ENCODE data around the gene EIF6.

Gene EIF6

DNA sequence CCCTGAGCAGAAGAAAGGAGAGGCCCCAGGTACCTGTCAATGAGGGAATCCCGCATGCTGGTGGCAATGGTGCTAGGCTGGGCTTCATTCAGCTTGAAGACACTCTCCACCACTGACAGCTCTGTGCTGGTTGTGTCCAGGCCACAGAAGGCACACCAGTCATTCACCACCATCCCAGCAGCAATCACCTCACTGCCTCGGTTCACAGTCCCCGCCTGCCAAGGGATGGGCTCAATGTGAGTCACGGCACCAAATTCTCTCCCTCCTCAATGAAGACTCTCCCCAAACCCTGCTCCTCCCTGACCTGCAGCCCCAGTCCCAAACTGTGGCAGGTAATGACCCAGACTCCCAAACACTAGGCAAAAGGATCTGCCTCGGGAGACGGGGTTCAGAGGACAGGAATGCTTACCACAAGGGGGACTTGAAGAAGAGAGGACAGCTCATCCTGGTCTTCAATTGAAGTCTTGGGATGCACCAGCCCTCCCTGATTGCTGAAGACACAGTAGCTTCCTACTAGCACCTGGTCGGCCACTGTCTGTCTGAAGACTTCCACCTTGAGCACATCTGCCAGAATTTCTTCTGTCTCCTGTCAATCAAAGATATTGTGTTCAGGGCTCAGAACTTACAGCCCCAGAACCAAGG, 4.9 kb downstream of the EIF6 start:
- H3K27ac ChIP-seq = no peak overlapping the region
- DNase-seq = no peak
- in situ Hi-C loops (cut with HindIII; ENCODE audit: low pct_ligation_motif_present, low sequenced_read_pairs) = no loop called here
- TF ChIP-seq CTCF (IDR thresholded peaks at IDR 0.05; ENCODE audit: low read depth, low read length, missing control alignments) = no peak
- no peak overlapping the region for H3K4me3 ChIP-seq (ENCODE audit: low read depth, low read length)
- H3K36me3 ChIP-seq (replicated peaks) = peaks cover 46% of the 10 kb centered on the region
- no peaks in the 10 kb centered on the region for H3K27me3 ChIP-seq (replicated peaks)

GRCh38 chr20:35279040-35279439, 5.5 kb downstream of the EIF6 start:
- no peak for TF ChIP-seq CTCF (IDR thresholded peaks at IDR 0.05; ENCODE audit: low read depth, low read length, missing control alignments)
- Histone ChIP-seq H3K36me3 (replicated peaks) (peaks cover 46% of the 10 kb centered on the region), H3K27me3 (replicated peaks) (no peaks in the 10 kb centered on the region), H3K4me3 (ENCODE audit: low read depth, low read length) (no peak overlapping the region), H3K27ac (no peak overlapping the region)
- in situ Hi-C loops (cut with HindIII; ENCODE audit: low pct_ligation_motif_present, low sequenced_read_pairs) = no loop called here
- DNase-seq = no peak

DNA sequence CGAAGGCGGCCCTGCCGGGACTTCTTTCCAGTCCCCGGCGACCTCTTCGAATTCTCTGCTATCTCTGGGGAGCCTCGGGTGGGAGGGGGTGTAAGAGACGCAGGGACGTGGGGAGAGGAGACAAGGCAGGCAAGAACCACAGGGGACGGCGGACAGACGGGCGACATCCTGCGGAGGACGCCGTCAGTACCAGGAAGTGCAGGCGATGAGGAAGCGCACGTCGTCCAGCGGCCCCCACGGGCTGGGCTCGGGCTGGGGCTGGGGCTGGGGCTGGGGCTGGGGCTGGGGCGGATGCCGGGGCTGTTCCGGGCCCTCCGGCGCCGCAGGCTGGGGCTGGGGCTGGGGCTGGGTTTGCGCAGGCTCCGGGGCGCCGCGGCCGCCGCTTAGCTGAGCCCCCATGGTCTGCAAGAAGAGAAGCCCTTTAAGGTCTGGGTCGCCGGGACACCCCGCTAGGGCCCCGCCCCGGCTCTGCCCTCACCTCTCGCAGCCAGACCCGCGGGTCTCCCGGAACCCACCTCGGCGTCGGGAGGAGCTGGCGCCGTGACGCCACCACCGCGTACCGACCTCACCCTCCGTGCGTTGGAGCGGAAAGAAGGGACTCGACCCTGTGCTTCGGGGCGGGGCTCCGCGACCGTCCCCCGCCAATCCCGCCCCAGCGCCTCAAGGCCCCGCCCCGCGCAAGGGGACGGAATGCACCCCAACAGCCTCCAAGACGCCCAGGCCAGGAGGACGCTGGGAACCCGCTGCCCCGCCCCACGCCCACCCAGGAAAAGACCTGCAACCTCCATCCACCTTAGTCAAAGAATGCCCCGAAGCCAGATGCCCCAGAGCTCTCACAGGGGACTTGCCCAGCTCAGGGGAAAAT, 6.8 kb downstream of the EIF6 start, which contains the start of gene MMP24OS:
TSS of gene MMP24OS (minus strand) at position 592 of the 865 bp plus-strand sequence. CDS start at position 399, 193 bp downstream.
- peak; percentile 75 for DNase-seq
- in situ Hi-C loops (cut with HindIII; ENCODE audit: low pct_ligation_motif_present, low sequenced_read_pairs) = no loop called here
- H3K27ac ChIP-seq = peak within 1 kb of the TSS; percentile 89
- peak within 1 kb of the TSS; percentile 77 for H3K4me3 ChIP-seq (ENCODE audit: low read depth, low read length)
- H3K27me3 ChIP-seq (replicated peaks) = no peaks in the 10 kb centered on the region
- H3K36me3 ChIP-seq (replicated peaks) = peaks cover 44% of the 10 kb centered on the region
- TF ChIP-seq CTCF (IDR thresholded peaks at IDR 0.05; ENCODE audit: low read depth, low read length, missing control alignments) = peak; percentile 41

- no peak for DNase-seq
- Histone ChIP-seq H3K27ac (peak overlapping the region; percentile 89), H3K4me3 (ENCODE audit: low read depth, low read length) (peak overlapping the region; percentile 77), H3K36me3 (replicated peaks) (peaks cover 41% of the 10 kb centered on the region), H3K27me3 (replicated peaks) (no peaks in the 10 kb centered on the region)
- in situ Hi-C loops (cut with HindIII; ENCODE audit: low pct_ligation_motif_present, low sequenced_read_pairs) = no loop called here
- TF ChIP-seq CTCF (IDR thresholded peaks at IDR 0.05; ENCODE audit: low read depth, low read length, missing control alignments) = no peak
Measured at GRCh38 chr20:35277127-35277526, 7.4 kb downstream of the EIF6 start.

DNA sequence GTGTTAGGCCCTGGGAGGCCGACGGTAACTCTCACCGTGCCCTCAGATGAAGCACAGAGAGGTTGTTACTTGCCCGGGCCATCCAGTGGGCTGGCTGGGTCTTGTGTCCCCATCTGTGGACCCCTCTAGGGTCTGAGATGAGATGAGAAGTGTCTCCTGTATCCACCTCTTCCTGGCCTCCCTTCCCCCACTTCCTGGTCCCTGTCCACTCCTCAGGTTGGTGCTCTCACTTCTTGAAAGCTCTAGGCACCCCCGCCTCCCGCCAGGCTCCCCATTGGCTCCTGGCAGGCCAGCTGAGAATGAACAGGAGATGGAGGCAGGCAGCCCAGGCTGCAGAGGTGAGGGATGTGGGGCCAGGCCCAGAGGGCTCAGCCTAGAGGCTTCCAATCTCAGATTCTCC, 8.2 kb downstream of the EIF6 start:
- H3K27ac ChIP-seq = no peak overlapping the region
- no peak for TF ChIP-seq CTCF (IDR thresholded peaks at IDR 0.05; ENCODE audit: low read depth, low read length, missing control alignments)
- peaks cover 40% of the 10 kb centered on the region for H3K36me3 ChIP-seq (replicated peaks)
- in situ Hi-C loops (cut with HindIII; ENCODE audit: low pct_ligation_motif_present, low sequenced_read_pairs) = no loop called here
- DNase-seq = no peak
- H3K27me3 ChIP-seq (replicated peaks) = no peaks in the 10 kb centered on the region
- peak overlapping the region; percentile 3 for H3K4me3 ChIP-seq (ENCODE audit: low read depth, low read length)
